ENCODE measurements around the gene GPS1.

The GPS1 gene

DNA sequence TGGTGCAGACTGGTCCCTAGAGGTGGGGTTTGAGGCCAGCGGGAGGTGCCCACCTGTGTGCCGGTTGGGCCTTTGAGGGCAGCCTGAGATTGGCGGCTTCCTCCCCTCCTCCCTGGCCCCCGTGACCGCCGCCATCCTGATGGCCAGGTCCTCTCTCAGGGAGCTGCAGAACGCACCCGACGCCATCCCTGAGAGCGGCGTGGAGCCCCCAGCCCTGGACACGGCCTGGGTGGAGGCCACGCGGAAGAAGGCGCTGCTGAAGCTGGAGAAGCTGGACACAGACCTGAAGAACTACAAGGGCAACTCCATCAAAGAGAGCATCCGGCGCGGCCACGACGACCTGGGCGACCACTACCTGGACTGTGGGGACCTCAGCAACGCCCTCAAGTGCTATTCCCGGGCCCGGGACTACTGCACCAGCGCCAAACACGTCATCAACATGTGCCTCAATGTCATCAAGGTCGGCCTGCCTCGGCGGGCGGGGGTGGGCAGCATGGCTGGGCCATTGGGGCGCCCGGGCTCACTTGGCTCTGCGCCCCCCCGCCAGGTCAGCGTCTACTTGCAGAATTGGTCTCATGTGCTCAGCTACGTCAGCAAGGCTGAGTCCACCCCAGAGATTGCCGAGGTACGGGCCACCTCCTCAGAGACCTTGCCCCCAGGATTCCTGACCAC, 2.8 kb downstream of the GPS1 start:
- no peak overlapping the region for H3K4me3 ChIP-seq (ENCODE audit: low read length)
- H3K4me1 ChIP-seq (ENCODE audit: control insufficient read depth, insufficient read depth, low read length): peaks cover 23% of the 10 kb centered on the region
- no peak overlapping the region for H3K9ac ChIP-seq (ENCODE audit: low read length)
- no peaks in the 10 kb centered on the region for H3K9me3 ChIP-seq (ENCODE audit: control insufficient read depth, low read length)
- no peaks in the 10 kb centered on the region for H3K27me3 ChIP-seq (ENCODE audit: control insufficient read depth, insufficient read depth, low read length)
- peaks cover 7% of the 10 kb centered on the region for H3K36me3 ChIP-seq (ENCODE audit: control insufficient read depth, insufficient read depth, low read length)

DNA sequence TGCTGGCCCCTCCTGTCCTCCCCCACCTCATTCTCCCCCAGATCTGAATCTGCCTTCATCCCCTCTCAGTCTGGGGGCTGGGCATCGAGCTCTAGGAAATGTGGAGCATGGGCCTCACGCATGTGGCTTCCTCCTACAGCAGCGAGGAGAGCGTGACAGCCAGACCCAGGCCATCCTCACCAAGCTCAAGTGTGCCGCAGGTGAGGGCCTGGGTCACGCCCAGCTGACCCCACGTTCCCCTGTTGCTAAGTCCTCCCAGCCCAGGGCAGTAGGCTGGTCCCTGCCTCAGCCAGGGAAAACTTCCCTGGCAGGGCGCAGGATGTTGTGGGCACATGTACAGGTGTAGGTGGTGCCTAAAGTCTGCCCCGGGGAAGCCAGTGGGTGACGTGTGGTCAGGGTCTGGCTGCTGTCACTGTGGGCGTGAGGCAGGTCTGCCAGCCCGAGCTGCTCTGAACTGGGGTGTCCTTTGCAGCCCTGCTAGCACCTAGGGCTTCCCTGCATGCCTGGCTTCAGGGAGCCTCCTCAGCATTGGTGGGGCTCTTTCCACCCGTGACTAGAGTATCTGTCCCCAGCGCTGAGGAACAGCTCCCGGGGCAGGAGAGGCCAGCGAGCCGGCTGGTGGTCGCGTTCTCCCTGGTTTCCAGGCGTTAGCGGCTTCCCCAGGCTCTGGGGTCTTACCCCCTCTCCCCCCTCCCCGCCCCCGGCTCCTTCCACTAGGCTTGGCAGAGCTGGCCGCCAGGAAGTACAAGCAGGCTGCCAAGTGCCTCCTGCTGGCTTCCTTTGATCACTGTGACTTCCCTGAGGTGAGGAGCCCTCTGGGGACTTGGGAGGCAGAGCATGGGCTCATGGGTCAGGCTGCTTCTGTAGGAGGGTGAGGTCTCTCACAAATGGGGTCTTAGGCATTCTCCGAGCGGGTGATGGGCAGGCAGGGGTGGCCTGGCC, 3.6 kb downstream of the GPS1 start:
- Histone ChIP-seq H3K36me3 (ENCODE audit: control insufficient read depth, insufficient read depth, low read length) (peaks cover 7% of the 10 kb centered on the region), H3K4me3 (ENCODE audit: low read length) (no peak overlapping the region), H3K4me1 (ENCODE audit: control insufficient read depth, insufficient read depth, low read length) (peaks cover 20% of the 10 kb centered on the region), H3K27me3 (ENCODE audit: control insufficient read depth, insufficient read depth, low read length) (no peaks in the 10 kb centered on the region), H3K9ac (ENCODE audit: low read length) (no peak overlapping the region), H3K9me3 (ENCODE audit: control insufficient read depth, low read length) (no peaks in the 10 kb centered on the region)

DNA sequence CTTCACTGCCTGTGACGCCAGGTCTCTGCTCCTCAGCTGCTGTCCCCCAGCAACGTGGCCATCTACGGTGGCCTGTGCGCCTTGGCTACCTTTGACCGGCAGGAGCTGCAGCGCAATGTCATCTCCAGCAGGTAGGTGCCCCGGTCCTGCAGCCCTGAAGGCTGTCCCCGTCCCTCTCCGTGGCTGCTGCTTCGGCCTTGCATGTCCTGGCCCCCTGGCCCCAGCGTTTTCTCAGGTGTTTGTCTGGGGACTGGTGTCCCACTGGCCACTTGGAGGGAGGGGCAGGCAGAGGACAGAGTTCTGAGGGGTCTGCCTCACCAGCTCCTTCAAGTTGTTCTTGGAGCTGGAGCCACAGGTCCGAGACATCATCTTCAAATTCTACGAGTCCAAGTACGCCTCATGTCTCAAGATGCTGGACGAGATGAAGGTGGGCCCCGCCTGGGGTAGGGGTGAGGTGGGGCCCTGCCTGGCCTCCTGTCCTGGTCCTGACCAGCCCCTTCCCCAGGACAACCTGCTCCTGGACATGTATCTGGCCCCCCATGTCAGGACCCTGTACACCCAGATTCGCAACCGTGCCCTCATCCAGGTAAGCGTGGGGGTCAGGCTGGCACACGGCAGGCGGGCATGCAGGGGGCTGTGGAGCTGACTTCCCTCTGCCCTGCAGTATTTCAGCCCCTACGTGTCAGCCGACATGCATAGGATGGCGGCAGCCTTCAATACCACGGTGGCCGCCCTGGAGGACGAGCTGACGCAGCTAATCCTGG, 4.4 kb downstream of the GPS1 start:
- Histone ChIP-seq H3K4me1 (ENCODE audit: control insufficient read depth, insufficient read depth, low read length) (peaks cover 13% of the 10 kb centered on the region), H3K9ac (ENCODE audit: low read length) (no peak overlapping the region), H3K36me3 (ENCODE audit: control insufficient read depth, insufficient read depth, low read length) (peaks cover 7% of the 10 kb centered on the region)

DNA sequence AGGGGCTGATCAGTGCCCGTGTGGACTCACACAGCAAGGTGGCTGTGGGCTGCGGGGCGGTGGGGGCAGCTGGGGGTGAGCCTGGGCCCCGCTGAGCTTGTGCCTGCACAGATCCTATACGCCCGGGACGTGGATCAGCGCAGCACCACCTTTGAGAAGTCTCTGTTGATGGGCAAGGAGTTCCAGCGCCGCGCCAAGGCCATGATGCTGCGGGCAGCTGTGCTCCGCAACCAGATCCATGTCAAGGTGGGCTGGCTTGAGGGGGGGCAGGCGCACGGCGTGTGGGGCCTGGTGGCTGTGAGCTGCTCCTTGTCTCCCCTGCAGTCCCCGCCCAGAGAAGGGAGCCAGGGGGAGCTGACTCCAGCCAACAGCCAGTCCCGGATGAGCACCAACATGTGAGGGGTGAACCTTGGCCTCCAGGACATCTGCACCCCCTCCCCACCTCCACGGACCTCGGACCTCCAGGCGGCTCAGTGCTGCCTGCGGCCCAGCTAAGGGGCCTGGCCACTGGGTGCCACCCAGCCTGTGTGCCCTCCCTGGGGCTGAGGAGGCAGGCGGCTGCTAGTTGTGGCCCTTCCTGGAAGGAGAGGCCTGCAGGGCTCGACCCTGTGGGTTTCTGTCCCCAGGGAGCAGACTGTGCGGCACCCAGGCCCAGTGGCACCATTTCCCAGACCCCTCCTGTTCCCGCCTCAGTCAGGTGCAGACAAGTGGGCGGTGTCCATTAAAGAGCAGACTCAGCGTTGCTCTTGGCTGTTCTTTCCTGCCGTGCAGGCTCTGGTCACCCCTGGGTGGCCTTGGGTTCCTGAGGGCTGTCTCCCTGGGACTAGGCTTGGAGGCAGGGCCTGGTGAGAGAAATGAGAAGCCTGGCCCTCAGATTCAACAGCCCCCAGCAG, 5.3 kb downstream of the GPS1 start:
- Histone ChIP-seq H3K9ac (ENCODE audit: low read length) (no peak overlapping the region), H3K9me3 (ENCODE audit: control insufficient read depth, low read length) (no peaks in the 10 kb centered on the region), H3K4me1 (ENCODE audit: control insufficient read depth, insufficient read depth, low read length) (peaks cover 13% of the 10 kb centered on the region), H3K27me3 (ENCODE audit: control insufficient read depth, insufficient read depth, low read length) (no peaks in the 10 kb centered on the region), H3K4me3 (ENCODE audit: low read length) (no peak overlapping the region), H3K36me3 (ENCODE audit: control insufficient read depth, insufficient read depth, low read length) (peaks cover 7% of the 10 kb centered on the region)

More for the DNA sequence above, 4.4 kb downstream of the GPS1 start:
- Histone ChIP-seq H3K9me3 (ENCODE audit: control insufficient read depth, low read length) (no peaks in the 10 kb centered on the region), H3K4me3 (ENCODE audit: low read length) (no peak overlapping the region), H3K27me3 (ENCODE audit: control insufficient read depth, insufficient read depth, low read length) (no peaks in the 10 kb centered on the region)

DNA sequence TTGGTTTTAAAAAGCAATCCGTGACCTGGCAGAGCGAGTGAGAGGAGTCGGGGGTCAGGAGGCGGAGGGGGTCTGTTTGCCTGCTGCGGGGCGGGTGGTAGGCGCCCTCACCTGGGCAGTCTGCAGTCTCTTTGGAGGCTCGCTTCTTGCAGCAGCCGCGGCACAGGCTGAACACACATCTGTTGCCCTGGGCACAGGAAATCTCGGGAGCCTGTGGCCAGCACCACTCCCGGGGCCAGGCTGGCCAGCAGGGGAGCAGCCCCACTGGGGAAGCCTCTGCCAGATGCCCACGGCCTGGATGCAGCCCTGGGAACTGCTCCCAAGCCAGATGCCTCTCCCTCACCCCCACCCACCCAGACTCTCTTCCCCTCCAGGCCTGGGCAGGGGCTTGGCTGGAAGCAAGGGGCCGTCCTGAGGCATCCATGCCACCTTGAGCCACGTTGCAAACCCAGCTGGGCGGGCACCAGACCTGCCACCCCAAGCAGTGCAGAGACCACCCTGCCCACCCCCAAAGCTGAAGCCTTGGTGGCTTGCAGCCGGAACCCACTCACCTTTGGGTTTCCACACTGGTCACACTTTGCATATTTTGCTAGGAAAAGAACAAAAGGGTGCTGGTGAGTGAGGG, 6.6 kb downstream of the GPS1 start:
- Histone ChIP-seq H3K9ac (ENCODE audit: low read length) (no peak overlapping the region), H3K4me3 (ENCODE audit: low read length) (no peak overlapping the region), H3K9me3 (ENCODE audit: control insufficient read depth, low read length) (no peaks in the 10 kb centered on the region), H3K4me1 (ENCODE audit: control insufficient read depth, insufficient read depth, low read length) (peaks cover 2% of the 10 kb centered on the region), H3K36me3 (ENCODE audit: control insufficient read depth, insufficient read depth, low read length) (peaks cover 7% of the 10 kb centered on the region), H3K27me3 (ENCODE audit: control insufficient read depth, insufficient read depth, low read length) (no peaks in the 10 kb centered on the region)

DNA sequence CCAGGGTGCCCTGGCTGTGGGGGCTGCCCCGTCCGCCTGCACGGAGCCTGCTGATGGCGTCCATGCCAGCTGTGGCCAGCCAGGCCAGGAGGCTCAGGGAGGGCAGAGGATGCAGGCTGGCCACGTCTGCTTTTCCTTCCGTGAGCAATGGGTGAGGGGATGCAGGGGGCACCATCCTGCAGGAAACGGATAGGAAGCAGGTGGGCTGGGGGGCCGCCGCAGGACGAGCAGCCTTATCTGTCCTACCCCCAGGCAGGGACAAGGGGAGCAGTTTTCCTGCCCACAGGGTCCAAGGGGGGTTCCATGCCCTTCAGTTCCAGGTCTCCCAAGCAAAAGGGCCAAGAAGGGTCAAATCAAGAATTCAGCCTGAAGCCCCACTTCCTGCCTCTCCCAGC, 7.2 kb downstream of the GPS1 start:
- H3K4me1 ChIP-seq (ENCODE audit: control insufficient read depth, insufficient read depth, low read length): peaks cover 4% of the 10 kb centered on the region
- no peaks in the 10 kb centered on the region for H3K9me3 ChIP-seq (ENCODE audit: control insufficient read depth, low read length)
- peaks cover 7% of the 10 kb centered on the region for H3K36me3 ChIP-seq (ENCODE audit: control insufficient read depth, insufficient read depth, low read length)
- H3K4me3 ChIP-seq (ENCODE audit: low read length): no peak overlapping the region
- H3K9ac ChIP-seq (ENCODE audit: low read length): no peak overlapping the region
- H3K27me3 ChIP-seq (ENCODE audit: control insufficient read depth, insufficient read depth, low read length): no peaks in the 10 kb centered on the region

DNA sequence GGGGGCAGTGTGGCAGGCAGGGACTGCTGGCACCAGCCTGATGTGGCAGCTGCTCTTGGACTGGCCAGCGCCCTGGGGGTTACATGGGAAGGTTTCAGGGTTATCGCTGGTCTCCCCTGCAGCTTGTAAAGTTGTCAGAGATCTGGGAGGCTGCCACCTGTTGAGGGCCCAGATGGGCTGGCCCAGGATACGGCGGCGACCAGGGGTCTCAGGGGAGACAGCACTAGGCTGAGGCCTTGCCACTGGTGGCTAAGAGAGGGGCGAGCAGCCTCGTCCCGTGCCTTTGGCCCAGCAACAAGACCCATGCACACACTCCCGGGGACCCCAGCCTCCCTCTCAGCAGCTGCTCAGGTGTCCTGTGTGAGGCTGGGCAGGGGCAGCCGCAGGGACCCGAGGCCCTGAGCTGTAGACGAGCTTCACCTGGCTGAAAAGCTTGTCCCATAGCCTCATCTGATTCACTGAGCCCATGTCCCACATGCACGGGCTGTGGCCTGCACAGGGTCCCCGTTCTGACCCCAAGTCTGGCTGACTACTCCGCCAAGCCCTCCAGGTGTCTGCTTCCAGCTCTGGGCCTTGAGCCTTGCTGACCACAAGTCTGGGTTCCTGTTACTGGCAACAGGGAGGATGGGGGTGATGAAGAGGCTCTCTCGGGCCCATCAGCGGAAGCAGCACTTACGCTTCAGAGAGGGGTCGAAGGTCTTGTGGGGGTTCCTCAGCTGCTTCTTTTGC, 7.7 kb downstream of the GPS1 start:
- peaks cover 10% of the 10 kb centered on the region for H3K4me1 ChIP-seq (ENCODE audit: control insufficient read depth, insufficient read depth, low read length)
- H3K27me3 ChIP-seq (ENCODE audit: control insufficient read depth, insufficient read depth, low read length): no peaks in the 10 kb centered on the region
- no peak overlapping the region for H3K4me3 ChIP-seq (ENCODE audit: low read length)
- no peaks in the 10 kb centered on the region for H3K9me3 ChIP-seq (ENCODE audit: control insufficient read depth, low read length)
- H3K36me3 ChIP-seq (ENCODE audit: control insufficient read depth, insufficient read depth, low read length): peaks cover 7% of the 10 kb centered on the region
- H3K9ac ChIP-seq (ENCODE audit: low read length): no peak overlapping the region

DNA sequence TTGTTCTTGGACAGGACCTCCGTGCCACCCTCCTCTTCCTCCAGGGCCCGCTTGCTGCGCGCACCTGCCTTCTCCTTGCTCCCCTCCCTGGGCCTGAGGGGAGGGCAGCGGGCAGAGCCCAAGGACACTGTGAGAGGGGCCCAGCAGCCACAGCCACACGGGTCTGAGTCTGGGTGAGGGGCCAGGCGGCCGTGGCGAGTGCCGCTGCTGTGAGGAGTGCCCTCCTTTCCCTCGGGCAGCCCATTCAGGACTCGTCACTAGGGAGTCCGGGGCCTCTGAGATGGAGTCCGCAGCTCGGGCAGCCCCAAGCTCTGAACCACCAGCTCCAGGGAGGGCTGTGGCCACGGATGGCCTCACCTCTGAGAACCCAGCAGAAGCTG, 8.3 kb downstream of the GPS1 start:
- H3K36me3 ChIP-seq (ENCODE audit: control insufficient read depth, insufficient read depth, low read length): peaks cover 4% of the 10 kb centered on the region

DNA sequence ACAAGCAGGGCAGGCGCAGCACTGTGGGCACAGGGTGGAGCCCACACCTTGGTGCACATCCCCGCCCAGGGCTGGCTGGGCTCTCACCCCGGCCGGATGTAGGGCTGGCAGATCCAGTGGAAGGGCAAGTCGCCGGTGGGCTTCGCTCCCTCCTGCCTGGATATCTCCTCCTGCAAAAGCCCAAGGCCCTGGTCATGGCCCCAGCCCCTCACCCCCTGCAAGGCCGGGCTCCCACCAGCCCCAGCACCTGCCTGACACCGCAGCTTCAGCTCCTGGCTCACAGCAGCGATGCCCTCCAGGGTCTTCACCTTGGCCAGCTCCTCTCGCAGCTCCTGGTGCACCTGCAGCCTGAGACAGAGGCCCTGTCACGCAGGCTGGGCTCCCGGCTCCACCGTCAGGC, 8.9 kb downstream of the GPS1 start:
- H3K27me3 ChIP-seq (ENCODE audit: control insufficient read depth, insufficient read depth, low read length): no peaks in the 10 kb centered on the region
- no peak overlapping the region for H3K9ac ChIP-seq (ENCODE audit: low read length)
- H3K4me3 ChIP-seq (ENCODE audit: low read length): no peak overlapping the region
- H3K4me1 ChIP-seq (ENCODE audit: control insufficient read depth, insufficient read depth, low read length): peaks cover 16% of the 10 kb centered on the region
- no peaks in the 10 kb centered on the region for H3K9me3 ChIP-seq (ENCODE audit: control insufficient read depth, low read length)
- H3K36me3 ChIP-seq (ENCODE audit: control insufficient read depth, insufficient read depth, low read length): no peaks in the 10 kb centered on the region

More for the DNA sequence above, 8.3 kb downstream of the GPS1 start:
- Histone ChIP-seq H3K9me3 (ENCODE audit: control insufficient read depth, low read length) (no peaks in the 10 kb centered on the region), H3K9ac (ENCODE audit: low read length) (no peak overlapping the region), H3K27me3 (ENCODE audit: control insufficient read depth, insufficient read depth, low read length) (no peaks in the 10 kb centered on the region), H3K4me3 (ENCODE audit: low read length) (no peak overlapping the region), H3K4me1 (ENCODE audit: control insufficient read depth, insufficient read depth, low read length) (peaks cover 15% of the 10 kb centered on the region)

DNA sequence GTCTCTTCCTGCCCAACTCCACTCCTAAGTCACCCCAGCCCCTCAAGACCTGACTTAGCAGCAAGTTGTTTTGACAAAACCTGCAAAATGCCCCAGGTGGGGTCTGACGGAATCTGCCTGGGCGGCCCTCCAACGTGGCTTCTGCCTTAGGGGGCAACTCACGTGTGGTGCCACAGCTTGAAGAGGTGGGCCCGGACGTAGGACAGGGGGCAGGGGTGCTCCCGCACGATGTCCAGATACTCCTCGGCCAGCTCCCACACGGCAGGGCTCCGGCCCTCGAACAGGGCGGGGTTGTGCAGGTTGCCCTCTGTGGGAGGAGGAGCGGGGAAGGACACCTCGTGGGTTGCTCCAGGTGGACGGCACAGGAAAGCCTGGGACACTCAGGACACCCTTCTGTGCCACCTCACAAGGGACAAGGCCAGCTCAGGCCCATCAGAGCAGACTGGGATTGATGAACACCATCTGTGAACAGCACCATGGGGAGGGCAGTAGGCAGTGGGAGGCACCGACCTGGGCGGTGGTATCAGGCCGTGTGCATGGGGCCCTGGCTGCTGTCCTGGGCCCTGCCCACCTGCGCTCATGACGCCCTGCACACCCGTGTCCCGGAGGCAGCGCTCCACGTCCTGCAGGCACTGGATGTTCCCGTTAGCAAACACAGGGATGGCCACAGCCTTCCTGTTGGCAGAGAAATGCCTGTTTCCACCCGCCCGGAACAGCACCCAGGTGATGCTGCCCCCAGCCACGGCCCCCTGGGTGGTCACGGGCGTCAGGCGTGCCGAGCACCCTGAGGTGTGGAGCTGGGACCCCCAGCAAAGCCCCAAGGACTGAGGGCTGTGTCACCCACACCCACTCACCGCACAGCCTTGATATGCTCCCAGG, 9.6 kb downstream of the GPS1 start:
- H3K27me3 ChIP-seq (ENCODE audit: control insufficient read depth, insufficient read depth, low read length): no peaks in the 10 kb centered on the region
- H3K4me1 ChIP-seq (ENCODE audit: control insufficient read depth, insufficient read depth, low read length): peaks cover 20% of the 10 kb centered on the region
- H3K4me3 ChIP-seq (ENCODE audit: low read length): no peak overlapping the region
- no peaks in the 10 kb centered on the region for H3K9me3 ChIP-seq (ENCODE audit: control insufficient read depth, low read length)
- H3K36me3 ChIP-seq (ENCODE audit: control insufficient read depth, insufficient read depth, low read length): no peaks in the 10 kb centered on the region
- H3K9ac ChIP-seq (ENCODE audit: low read length): no peak overlapping the region
